IPS-NIHi11 (cell line): ENCODE measurements around the gene PODN.
A peak's percentile ranks its signal among the peaks of the same experiment; 100 is the strongest.

ENCODE experiments used
- DNase-seq: peaks from one replicate; pipeline ENCODE4 v3.0.0; 2012; ENCODE audit warnings: mixed read lengths, low spot score

PODN gene

DNA sequence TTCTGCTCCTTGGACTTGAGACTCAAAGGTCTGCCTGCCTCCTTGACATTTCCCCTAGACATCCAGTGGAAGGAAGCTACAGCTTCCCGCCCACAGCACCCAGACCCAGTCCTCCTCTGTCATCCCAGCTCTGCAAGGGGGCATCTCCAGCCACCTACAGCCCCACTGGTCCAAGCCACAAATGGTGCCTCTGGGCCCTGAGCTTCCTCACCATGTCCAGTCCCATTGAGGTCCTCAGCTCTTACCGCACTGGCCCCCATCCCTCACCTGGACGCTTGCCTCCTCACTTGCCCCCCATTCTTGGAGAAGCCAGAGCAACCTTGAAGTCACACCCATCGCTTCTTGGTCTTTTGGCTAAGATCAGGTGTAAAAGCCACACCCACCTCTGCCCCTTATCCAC lies 13.2 kb downstream of the PODN start:
- no peak for DNase-seq

DNA sequence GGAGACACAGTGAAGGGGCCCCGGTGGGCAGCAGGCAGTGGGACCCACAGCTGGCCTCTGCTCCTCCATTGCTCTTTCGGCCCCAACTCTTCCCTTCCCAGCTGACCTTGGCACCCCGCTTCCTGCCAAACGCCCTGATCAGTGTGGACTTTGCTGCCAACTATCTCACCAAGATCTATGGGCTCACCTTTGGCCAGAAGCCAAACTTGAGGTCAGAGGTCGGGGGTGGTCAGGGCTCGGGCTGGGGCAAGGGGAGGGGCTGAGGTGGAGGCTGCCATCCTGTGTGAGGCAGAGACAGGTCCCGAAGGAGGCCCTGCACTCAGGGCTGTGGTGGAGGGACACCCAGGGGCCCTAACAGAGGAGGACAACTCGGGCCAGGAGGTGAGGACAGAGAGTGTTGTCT lies 13.7 kb downstream of the PODN start:
- DNase-seq, result no peak

DNA sequence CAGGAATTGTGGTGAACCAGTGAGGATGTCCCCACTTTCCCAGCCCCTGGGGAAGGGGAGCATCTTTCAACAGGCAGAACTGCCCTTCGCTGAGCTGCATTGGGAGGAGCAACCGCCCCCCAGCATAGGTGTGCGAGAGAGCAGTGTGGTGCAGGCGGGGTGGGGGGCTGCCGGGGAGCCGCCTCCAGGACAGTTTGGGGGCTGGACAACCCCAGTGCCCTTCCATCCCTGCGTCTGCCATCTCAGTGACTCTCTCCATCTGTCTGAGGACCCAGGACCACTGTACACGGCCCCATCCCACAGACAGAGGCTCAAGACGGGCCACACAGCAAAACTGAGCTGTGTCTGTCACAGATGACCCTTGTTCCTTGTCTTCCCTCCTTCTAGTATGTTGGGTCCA lies 14.2 kb downstream of the PODN start:
- no peak for DNase-seq

DNA sequence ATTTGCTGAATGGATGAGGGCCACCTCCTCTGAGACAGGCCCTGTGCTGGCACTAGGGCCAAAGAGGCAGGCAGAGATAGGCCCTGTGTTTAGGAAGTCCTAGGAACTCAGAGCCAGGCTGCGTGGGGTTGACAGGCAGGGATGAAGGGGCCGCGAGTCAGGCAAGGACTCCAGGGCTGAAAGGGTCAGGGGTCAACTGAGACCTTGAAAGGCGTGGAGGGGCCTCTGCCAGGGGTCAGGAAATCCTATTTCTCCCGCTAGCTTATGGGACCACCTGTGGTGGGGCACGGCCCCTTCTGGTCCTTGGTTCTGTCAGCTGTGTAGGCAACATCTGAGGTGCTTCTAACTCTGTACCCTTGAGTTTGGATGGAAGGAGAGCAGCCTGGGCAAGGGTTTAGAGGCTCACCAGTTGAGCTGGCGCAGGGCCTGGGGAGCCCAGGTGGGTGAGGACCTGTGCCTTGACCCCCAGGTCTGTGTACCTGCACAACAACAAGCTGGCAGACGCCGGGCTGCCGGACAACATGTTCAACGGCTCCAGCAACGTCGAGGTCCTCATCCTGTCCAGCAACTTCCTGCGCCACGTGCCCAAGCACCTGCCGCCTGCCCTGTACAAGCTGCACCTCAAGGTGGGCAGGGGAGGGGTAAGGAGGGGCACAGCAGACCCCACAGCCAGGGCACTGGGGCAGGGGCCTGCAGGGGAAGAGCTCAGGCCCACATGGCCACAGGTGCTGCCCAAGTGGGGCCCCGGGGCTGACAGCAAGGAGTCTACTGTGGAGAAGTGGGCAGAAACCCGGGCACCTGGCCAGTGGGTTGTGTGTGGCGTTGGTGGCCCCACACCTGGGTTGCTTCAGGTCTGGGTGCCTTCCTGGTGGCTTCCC lies 14.9 kb downstream of the PODN start:
- DNase-seq, result no peak

DNA sequence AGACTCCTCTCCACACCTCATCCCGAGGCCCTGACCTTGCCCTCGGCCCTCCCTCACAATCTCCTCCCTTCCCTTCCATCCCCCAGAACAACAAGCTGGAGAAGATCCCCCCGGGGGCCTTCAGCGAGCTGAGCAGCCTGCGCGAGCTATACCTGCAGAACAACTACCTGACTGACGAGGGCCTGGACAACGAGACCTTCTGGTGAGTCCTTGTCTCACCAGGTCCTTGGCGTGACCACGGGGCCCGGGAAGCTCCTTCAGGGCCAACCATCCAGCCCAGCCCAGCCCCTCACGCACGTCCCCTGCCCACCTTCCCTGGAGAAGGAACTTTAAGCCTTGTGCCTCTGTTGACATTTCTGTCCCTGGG lies 15.6 kb downstream of the PODN start:
- no peak for DNase-seq

DNA sequence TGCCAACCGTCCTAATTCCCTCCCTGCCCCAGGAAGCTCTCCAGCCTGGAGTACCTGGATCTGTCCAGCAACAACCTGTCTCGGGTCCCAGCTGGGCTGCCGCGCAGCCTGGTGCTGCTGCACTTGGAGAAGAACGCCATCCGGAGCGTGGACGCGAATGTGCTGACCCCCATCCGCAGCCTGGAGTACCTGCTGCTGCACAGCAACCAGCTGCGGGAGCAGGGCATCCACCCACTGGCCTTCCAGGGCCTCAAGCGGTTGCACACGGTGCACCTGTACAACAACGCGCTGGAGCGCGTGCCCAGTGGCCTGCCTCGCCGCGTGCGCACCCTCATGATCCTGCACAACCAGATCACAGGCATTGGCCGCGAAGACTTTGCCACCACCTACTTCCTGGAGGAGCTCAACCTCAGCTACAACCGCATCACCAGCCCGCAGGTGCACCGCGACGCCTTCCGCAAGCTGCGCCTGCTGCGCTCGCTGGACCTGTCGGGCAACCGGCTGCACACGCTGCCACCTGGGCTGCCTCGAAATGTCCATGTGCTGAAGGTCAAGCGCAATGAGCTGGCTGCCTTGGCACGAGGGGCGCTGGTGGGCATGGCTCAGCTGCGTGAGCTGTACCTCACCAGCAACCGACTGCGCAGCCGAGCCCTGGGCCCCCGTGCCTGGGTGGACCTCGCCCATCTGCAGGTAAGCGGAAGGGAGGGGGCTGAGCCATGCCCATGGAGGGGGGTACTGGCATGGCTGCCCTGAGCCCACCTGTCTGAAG lies 16.5 kb downstream of the PODN start:
- no peak for DNase-seq

DNA sequence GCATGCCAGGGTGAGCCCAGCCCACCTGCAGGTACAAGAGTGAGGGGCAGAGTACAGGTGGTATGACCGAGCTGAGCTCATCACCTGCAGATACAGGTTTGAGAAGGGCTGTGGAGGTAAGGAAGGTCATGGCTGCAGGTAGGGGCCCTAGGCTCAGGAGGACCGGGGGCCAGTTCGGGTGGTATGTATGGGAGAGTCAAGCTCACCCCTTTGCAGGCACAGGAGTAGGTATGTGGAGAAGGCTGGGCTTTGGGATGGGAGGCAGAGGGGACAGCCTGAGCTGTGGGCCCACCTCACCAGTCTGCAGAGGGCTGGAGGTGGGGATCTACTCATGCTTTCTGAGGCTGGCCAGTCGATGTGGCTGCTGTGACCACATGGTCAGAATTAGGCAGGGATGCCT lies 17.2 kb downstream of the PODN start:
- no peak for DNase-seq

DNA sequence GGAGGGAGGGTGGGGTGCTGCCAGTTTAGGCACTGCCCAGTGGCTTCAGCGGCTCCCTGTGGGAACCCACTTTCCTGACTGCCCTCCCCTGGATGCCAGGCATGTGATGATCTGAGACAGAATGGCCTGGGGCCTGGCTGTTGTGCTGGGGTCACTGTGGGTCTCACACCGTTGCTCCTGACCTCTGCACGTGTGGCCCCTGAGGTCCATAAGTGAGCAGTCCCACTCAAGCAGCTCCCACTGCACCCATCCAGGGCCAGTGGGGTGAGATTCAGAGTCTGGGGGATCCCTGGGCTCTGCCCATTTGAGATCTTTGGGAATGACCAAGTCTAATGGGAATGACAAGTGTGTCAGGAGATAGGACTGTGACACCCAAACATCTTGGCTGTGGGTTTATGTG lies 18.0 kb downstream of the PODN start:
- no peak for DNase-seq

DNA sequence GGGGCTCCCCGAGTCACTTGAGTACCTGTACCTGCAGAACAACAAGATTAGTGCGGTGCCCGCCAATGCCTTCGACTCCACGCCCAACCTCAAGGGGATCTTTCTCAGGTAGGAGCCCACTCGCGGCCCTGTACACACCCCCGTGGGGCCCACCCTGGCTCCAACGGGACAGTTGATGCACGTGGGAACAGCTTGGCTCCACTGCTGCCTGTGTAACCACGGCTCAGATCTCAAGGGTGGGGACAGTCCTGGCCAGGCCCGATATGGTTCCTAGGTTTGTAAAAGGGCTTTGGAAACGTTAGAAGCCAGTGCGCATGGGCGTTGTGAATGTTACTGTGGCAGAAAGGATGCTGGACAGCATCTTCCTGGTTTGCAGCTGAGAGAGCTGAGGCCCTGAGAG lies 18.8 kb downstream of the PODN start:
- DNase-seq, result no peak

DNA sequence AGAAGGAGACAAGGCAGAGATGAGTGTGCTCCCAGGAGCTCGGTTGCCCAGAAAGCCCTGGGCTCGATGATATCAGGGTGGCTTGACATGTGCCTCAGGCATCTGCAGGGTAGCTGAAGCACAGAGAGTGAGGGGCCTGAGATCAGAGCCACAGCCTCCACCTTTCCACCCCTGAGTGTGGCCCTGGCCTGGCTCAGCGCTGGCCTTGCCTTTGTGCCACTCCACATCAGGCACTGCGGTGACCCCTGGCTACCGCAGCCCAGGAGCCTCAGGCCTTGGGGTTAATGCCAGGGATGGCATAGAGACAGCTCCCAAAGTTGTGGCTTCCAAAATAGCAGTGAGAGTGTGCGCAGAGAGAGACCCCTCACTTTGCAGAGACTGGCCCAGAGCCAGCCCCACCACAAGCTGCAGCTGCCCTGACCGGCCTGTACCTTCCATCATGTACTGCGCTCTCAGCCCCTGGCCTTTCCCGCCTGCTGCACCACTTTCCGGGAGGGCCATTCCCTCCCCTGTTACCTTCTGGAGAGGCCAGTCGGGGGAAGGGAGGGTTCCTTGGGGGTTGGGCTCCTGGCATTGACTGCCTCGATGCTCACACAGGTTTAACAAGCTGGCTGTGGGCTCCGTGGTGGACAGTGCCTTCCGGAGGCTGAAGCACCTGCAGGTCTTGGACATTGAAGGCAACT lies 19.5 kb downstream of the PODN start:
- no peak for DNase-seq

DNA sequence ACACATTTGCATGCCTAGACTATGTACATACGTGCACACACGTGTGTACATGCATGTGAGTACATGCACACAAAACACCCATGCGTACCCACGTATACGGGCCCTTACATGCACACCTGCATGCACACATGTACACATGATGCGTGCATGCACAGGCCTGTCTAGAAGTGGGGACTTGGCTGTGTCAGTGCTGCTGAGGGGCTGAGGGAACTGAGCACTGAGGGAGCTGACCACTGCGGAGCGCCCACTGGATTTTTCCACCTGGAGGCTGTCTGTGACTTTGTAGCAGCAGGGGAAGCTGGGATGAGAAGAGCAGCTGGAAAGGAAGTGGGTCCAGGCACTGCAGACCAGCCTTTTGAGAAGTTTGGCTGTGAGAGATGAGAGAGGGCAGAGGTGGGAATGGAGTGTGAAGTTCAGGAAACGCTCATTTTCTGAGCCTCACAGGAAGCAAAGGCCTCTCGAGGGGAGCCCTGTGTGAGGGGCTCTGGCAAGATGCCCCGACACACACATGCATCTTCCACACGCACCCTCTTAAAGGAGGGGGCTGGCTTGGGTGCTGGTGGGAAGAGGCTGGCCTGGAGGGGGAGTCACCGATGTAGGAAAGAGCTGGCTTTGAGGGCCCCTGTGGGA lies 20.9 kb downstream of the PODN start:
- DNase-seq, result no peak

DNA sequence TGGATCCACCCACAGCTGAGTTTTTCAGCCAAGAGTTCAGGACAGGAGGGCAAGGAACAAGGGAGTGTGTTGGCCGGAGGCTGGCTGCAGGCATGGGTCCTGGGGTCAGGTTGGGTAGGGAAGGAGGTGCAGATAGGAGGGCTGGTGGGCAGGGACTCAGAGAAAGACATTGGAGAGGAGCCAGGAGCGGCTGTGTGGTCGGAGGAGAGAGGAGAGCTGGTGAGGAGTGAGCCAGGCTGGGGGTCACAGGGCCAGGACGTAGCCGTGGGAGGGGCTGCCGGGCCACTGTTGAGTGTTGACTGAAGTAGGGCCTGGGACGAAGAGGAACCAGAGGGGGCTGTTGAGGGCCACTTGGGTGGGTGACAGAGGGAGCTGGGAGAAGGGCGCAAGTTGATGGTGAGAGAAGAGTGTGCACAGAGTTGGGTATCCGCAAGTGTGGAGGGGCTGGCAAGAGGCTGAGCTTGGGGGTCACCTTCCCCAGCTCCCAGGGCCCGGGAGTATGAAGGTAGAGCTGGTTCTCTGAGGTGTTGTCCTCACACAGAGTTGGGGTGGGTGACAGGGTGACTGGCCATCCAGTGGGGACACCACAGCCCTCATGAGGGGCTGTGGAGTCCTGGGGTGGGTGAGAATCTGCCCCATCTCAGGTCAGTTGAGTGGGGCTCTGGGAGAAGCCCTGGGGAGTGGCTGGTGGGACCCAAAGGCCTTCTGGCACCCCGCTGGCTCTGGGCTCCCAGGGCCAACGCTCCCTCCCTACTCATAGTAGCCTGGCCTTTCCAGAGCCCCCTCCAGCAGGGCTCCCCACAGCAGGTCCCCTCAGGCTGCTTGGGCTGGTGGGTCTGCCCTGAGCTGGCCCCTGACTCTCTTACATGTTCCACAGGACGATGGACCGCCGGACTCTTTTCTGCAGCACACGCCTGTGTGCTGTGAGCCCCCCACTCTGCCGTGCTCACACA lies 21.9 kb downstream of the PODN start:
- DNase-seq, result no peak

DNA sequence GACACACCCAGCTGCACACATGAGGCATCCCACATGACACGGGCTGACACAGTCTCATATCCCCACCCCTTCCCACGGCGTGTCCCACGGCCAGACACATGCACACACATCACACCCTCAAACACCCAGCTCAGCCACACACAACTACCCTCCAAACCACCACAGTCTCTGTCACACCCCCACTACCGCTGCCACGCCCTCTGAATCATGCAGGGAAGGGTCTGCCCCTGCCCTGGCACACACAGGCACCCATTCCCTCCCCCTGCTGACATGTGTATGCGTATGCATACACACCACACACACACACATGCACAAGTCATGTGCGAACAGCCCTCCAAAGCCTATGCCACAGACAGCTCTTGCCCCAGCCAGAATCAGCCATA lies 22.6 kb downstream of the PODN start:
- DNase-seq, result no peak

DNA sequence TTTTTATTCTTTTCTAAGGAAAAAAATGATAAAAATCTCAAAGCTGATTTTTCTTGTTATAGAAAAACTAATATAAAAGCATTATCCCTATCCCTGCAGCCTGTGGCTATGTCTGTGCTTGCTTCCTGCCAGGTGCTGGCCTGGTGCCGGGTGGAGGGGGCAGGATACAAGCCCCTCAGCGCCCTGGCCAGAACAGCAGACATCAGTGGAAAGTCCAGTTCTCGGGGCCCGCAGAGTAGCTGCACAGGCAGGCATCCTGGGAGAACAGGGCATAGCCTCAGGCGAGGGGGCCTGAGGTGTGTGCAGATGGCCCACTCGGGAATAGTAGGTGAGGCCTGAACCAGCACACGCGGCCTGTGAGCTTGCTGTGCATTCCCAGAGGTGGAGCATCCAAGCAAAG lies 23.4 kb downstream of the PODN start:
- DNase-seq, result no peak

DNA sequence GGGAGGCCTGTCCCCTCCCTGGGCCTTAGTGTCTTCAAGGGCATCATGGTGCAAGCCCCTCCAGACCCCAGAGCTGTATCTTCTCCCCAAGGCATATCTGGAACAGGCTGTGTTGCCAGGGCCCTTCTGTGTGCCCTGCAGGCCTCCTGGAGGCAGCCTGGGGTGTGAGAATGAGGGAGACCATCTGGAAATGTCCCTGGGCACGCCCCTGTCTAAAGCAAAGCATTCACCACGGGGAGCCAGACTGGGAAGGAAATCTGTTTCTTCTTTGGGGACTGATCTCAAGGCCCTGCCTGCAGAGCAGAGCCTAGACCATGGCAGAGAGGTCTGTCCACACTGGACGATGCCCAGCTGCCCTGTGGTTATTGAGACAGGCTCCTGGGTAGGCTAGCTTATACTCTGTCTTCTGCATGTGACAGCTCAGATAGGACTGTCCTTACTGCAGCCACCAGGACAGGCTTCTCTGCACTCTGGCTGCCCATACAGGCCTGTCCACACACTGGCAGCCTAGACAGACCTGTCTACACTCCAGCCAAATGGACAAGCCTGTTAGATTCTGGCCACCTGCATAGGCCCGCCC lies 24.6 kb downstream of the PODN start:
- DNase-seq, result no peak

DNA sequence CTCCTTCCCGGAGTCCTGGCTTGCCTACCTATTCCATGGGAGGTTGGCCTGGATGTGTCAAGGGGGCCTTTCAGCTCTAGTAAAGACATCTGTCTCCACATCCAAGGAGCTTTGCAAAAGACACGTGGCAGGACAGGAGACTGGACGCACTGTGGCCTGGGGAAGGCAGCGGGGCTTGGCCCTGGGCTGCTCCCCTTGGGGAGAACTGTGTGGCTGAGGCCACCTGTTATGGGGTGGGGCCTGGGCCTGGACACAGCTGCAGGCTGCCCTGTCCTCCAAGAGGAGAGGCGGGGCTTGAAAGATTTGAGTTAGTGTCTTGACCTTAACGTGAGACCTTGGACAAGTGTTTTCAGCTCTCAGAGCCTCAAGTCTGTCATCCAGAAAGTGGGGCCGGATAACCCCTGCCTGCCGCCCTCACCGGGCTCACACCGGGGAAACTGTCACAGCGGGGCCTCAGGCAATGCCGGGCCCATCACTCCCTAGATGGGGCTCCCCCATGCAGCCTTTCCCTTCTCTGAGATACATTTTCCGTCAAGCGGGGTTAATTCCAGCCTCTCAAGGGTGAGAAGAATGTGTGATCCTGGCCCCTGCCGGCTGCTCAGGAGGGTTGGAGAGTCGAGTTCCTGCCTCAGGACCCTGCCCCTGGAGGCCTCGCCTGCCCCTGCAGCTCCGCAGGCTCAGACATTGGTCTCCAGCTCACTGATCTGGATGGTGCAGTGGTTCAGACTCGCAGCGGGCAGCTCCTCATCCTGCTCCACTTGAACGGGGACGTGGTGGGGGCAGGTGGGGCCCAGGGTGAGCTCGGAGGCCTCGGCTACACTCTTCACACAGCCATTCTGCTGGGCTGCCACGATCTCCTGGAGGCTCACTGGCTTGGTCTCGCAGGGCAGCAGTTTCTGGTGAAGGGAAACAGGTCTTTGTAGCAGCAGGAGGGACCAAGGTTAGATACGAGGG lies 25.6 kb downstream of the PODN start:
- peak; percentile 77 for DNase-seq

DNA sequence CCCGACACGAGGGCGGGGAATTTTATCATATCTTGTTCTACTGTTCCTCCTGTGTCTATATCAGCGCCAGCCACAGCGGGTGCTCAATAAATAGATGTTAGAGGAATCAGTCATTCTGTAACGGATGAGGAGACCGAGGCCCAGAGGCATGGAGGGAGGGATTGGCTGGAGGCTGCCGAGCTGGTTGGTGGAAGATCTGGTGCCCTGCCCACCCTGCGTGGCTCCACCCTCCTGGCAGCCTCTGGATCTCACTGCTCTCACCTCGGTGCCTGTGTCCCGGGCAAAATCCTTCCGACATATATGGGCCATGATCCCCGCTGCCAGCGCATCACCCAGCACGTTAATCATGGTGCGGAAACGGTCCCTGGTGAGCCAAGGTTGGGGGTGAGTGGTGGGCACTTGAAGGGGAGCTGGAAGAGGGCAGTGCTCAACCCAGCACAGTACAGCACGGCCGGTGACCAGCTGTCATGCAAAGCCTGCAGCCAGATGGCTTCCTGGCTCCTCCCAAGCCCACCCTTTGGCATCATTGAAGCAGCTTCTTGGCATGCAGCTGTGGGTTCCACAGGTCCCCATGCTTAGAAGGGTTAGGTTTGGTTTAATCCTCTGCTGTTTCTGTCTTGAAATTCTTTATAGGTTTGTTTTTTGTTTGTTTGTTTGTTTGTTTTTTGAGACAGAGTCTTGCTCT lies 26.7 kb downstream of the PODN start:
- DNase-seq, result no peak

DNA sequence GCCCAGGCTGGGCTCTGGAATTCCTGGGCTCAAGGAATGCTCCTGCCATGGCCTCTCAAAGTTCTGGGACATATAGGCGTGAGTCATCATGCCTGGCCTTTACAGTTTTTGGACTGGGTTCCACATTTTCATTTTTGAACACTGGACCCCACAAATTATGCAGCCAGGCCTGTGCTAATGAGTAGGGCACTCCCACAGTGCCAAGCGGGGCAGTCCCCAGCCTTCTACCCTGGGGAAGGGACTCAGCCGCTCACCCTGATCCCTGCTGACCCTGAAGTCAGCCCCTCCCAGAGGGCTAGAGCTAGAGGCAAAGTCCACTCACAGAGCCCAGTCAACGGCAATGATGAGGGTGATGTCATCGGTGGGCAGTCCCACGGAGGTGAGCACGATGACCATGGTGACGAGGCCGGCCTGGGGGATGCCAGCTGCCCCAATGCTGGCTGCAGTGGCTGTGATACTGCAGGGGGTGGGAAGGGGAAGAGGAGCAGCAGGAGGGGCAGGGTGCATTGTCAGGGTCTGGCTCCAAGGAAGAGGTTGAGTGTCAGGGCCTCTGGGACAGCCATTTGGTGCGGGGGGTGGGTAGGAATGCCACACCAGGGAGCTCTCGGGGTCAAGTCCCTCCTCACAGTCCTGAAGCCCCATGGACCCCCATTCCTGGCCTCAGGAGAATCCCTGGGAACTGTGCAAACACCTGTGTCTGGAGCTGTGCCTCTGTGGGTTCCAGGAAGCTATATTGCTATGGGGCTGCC lies 27.6 kb downstream of the PODN start:
- no peak for DNase-seq
